ENCODE measurements around the gene FAM177B. TPM values are rescaled to one million over a fixed set of nuclear protein-coding genes. Genes with fewer than 3 reads are reported as not detected.

The FAM177B gene
- total RNA-seq, 1 donor from 2014 or later = not detected

- H3K9me3 ChIP-seq = no peaks in the 10 kb centered on the region
- H3K4me3 ChIP-seq = no peak overlapping the region
- no peaks in the 10 kb centered on the region for H3K36me3 ChIP-seq
- no peak for DNase-seq (ENCODE audit: low spot score in 2 of 2)
- H3K27me3 ChIP-seq = no peaks in the 10 kb centered on the region
- H3K4me1 ChIP-seq = no peaks in the 10 kb centered on the region
- H3K27ac ChIP-seq = no peak overlapping the region
- intact Hi-C loops (cut with DNase I) = no loop called here
- no peak for TF ChIP-seq CTCF (IDR thresholded peaks at IDR 0.05)
Observed at GRCh38 chr1:222788402-222789156, 51.6 kb downstream of the FAM177B start.

GRCh38 chr1:222790115-222790514 is 53.1 kb downstream of the FAM177B start:
- H3K4me3 ChIP-seq = no peak overlapping the region
- no peaks in the 10 kb centered on the region for H3K27me3 ChIP-seq
- TF ChIP-seq CTCF (IDR thresholded peaks at IDR 0.05) = no peak
- H3K9me3 ChIP-seq = no peaks in the 10 kb centered on the region
- no peak for DNase-seq (ENCODE audit: low spot score in 2 of 2)
- intact Hi-C loops (cut with DNase I) = no loop called here
- H3K36me3 ChIP-seq = no peaks in the 10 kb centered on the region
- no peaks in the 10 kb centered on the region for H3K4me1 ChIP-seq
- no peak overlapping the region for H3K27ac ChIP-seq

GRCh38 chr1:222790520-222790919 is 53.5 kb downstream of the FAM177B start:
- no peaks in the 10 kb centered on the region for H3K36me3 ChIP-seq
- H3K4me3 ChIP-seq = no peak overlapping the region
- H3K4me1 ChIP-seq = no peaks in the 10 kb centered on the region
- no peaks in the 10 kb centered on the region for H3K9me3 ChIP-seq
- no peak overlapping the region for H3K27ac ChIP-seq
- no peak for TF ChIP-seq CTCF (IDR thresholded peaks at IDR 0.05)
- no peak for DNase-seq (ENCODE audit: low spot score in 2 of 2)
- H3K27me3 ChIP-seq = no peaks in the 10 kb centered on the region
- intact Hi-C loops (cut with DNase I) = no loop called here

- no peak overlapping the region for H3K4me3 ChIP-seq
- no peak overlapping the region for H3K27ac ChIP-seq
- intact Hi-C loops (cut with DNase I) = no loop called here
- H3K9me3 ChIP-seq = no peaks in the 10 kb centered on the region
- no peaks in the 10 kb centered on the region for H3K4me1 ChIP-seq
- no peaks in the 10 kb centered on the region for H3K36me3 ChIP-seq
- no peaks in the 10 kb centered on the region for H3K27me3 ChIP-seq
- no peak for DNase-seq (ENCODE audit: low spot score in 2 of 2)
- no peak for TF ChIP-seq CTCF (IDR thresholded peaks at IDR 0.05)
Observed at GRCh38 chr1:222791006-222791710, 54.2 kb downstream of the FAM177B start.

- Histone ChIP-seq H3K4me1 (no peaks in the 10 kb centered on the region), H3K27me3 (no peaks in the 10 kb centered on the region), H3K27ac (no peak overlapping the region), H3K4me3 (no peak overlapping the region), H3K36me3 (no peaks in the 10 kb centered on the region), H3K9me3 (no peaks in the 10 kb centered on the region)
- TF ChIP-seq CTCF (IDR thresholded peaks at IDR 0.05) = peak; percentile 48 to 67 (median 51)
- intact Hi-C loops (cut with DNase I) = loop anchor here (1.0 to 2.0 kb wide), 3 partner anchors 56 to 330 kb away; partner anchors contain the start of gene FAM177B
- no peak for DNase-seq (ENCODE audit: low spot score in 2 of 2)
Observed at GRCh38 chr1:222792744-222793143, 55.7 kb downstream of the FAM177B start.

Measured in ascending aorta (tissue), 2 donors.